EL (cell line): ENCODE results near the gene ATP2C2.

Experiments used
- DNase-seq: peaks from one replicate; pipeline ENCODE4 v3.0.0-alpha.2; 2016

Gene ATP2C2

GRCh38 chr16:84453061-84453752, 84.9 kb downstream of the ATP2C2 start:
- no peak for DNase-seq

- DNase-seq: no peak
Observed at GRCh38 chr16:84454611-84455010, 86.3 kb downstream of the ATP2C2 start.

- DNase-seq: no peak
Observed at GRCh38 chr16:84455031-84455430, 86.7 kb downstream of the ATP2C2 start.

GRCh38 chr16:84458606-84459532, 90.5 kb downstream of the ATP2C2 start:
- DNase-seq: no peak

- DNase-seq: no peak
Observed at GRCh38 chr16:84459533-84459894, 91.2 kb downstream of the ATP2C2 start.

- no peak for DNase-seq
Observed at GRCh38 chr16:84459941-84460405, 91.6 kb downstream of the ATP2C2 start.

- DNase-seq: no peak
Observed at GRCh38 chr16:84460406-84461028, 92.2 kb downstream of the ATP2C2 start.

GRCh38 chr16:84461029-84461412, 92.7 kb downstream of the ATP2C2 start:
- no peak for DNase-seq

GRCh38 chr16:84461413-84462295, 93.3 kb downstream of the ATP2C2 start:
- no peak for DNase-seq

- no peak for DNase-seq
Observed at GRCh38 chr16:84462296-84463210, 94.2 kb downstream of the ATP2C2 start.

- DNase-seq: no peak
Observed at GRCh38 chr16:84463221-84463620, 94.9 kb downstream of the ATP2C2 start.

GRCh38 chr16:84464116-84464515, 95.8 kb downstream of the ATP2C2 start:
- DNase-seq: no peak

GRCh38 chr16:84465154-84465553, 96.8 kb downstream of the ATP2C2 start:
- no peak for DNase-seq

- no peak for DNase-seq
Observed at GRCh38 chr16:84466692-84467091, 98.4 kb downstream of the ATP2C2 start.

- no peak for DNase-seq
Observed at GRCh38 chr16:84467256-84467655, 98.9 kb downstream of the ATP2C2 start.

- DNase-seq: no peak
Observed at GRCh38 chr16:84467709-84468108, 99.4 kb downstream of the ATP2C2 start.

GRCh38 chr16:84471316-84471715, 103.0 kb downstream of the ATP2C2 start:
- no peak for DNase-seq

- no peak for DNase-seq
Observed at GRCh38 chr16:84471966-84472365, 103.6 kb downstream of the ATP2C2 start.

- no peak for DNase-seq
Observed at GRCh38 chr16:84475643-84476240, 107.4 kb downstream of the ATP2C2 start.

GRCh38 chr16:84476401-84476800, 108.1 kb downstream of the ATP2C2 start:
- no peak for DNase-seq

- no peak for DNase-seq
Observed at GRCh38 chr16:84477661-84478060, 109.3 kb downstream of the ATP2C2 start.
